ENCODE results near the gene NUCB1. TPM values are rescaled to one million over a fixed set of nuclear protein-coding genes. Genes with fewer than 3 reads are reported as not detected.
A peak's percentile ranks its signal among the peaks of the same experiment; 100 is the strongest.

NUCB1 gene
- total RNA-seq, 1 donor from 2014 or later = 117 TPM

- Mint-ChIP-seq H3K36me3 (ENCODE audit: low read depth) (no peaks in the 10 kb centered on the region), H3K4me3 (no peak overlapping the region), H3K4me1 (no peaks in the 10 kb centered on the region), H3K27ac (no peak overlapping the region), H3K27me3 (no peaks in the 10 kb centered on the region), H3K9me3 (peaks cover 9% of the 10 kb centered on the region)
- DNase-seq = no peak
- intact Hi-C loops (cut with micrococcal nuclease) = no loop called here
Measured at GRCh38 chr19:48947258-48947542, 47.1 kb downstream of the NUCB1 start.

- intact Hi-C loops (cut with micrococcal nuclease) = no loop called here
Measured at GRCh38 chr19:48950159-48950558, 50.0 kb downstream of the NUCB1 start.

GRCh38 chr19:48950830-48951519 is 50.9 kb downstream of the NUCB1 start:
- Mint-ChIP-seq H3K36me3 (ENCODE audit: low read depth) (peaks cover 7% of the 10 kb centered on the region), H3K4me3 (no peak overlapping the region), H3K9me3 (peaks cover 9% of the 10 kb centered on the region), H3K27me3 (no peaks in the 10 kb centered on the region), H3K27ac (no peak overlapping the region), H3K4me1 (peaks cover 8% of the 10 kb centered on the region)
- DNase-seq = no peak
- intact Hi-C loops (cut with micrococcal nuclease) = no loop called here

More at GRCh38 chr19:48950159-48950558, 50.0 kb downstream of the NUCB1 start:
- Mint-ChIP-seq H3K4me3 (no peak overlapping the region), H3K27me3 (no peaks in the 10 kb centered on the region), H3K36me3 (ENCODE audit: low read depth) (no peaks in the 10 kb centered on the region), H3K27ac (no peak overlapping the region), H3K4me1 (peaks cover 3% of the 10 kb centered on the region), H3K9me3 (peaks cover 9% of the 10 kb centered on the region)
- DNase-seq = no peak

- Mint-ChIP-seq H3K36me3 (ENCODE audit: low read depth) (peaks cover 24% of the 10 kb centered on the region), H3K9me3 (peaks cover 6% of the 10 kb centered on the region), H3K27me3 (no peaks in the 10 kb centered on the region), H3K4me3 (no peak overlapping the region), H3K4me1 (peaks cover 20% of the 10 kb centered on the region), H3K27ac (no peak overlapping the region)
- DNase-seq = no peak
- intact Hi-C loops (cut with micrococcal nuclease) = no loop called here
Measured at GRCh38 chr19:48953141-48953540, 53.0 kb downstream of the NUCB1 start.

- peak overlapping the region; percentile 86 for H3K4me3 Mint-ChIP-seq
Measured at GRCh38 chr19:48953990-48954594, 54.0 kb downstream of the NUCB1 start.

GRCh38 chr19:48954595-48955307 is 54.6 kb downstream of the NUCB1 start, which contains the start of gene BAX:
Gene BAX (plus strand): TSS chr19:48954875. CDS start chr19:48954929, 54 bp downstream.
- intact Hi-C loops (cut with micrococcal nuclease) = loop anchor here (1.0 to 2.0 kb wide), 3 partner anchors 10 to 54 kb away; partner anchors contain the start of genes GYS1, NUCB1 and RUVBL2
- no peaks in the 10 kb centered on the region for H3K9me3 Mint-ChIP-seq
- peaks cover 25% of the 10 kb centered on the region for H3K4me1 Mint-ChIP-seq
- H3K36me3 Mint-ChIP-seq (ENCODE audit: low read depth) = peaks cover 33% of the 10 kb centered on the region
- H3K27ac Mint-ChIP-seq = peak within 1 kb of the TSS; percentile 93
- no peaks in the 10 kb centered on the region for H3K27me3 Mint-ChIP-seq
- DNase-seq = peak; percentile 98
- H3K4me3 Mint-ChIP-seq = peak within 1 kb of the TSS; percentile 86

More at GRCh38 chr19:48953990-48954594, 54.0 kb downstream of the NUCB1 start:
- Mint-ChIP-seq H3K27me3 (no peaks in the 10 kb centered on the region), H3K27ac (peak overlapping the region; percentile 93), H3K4me1 (peaks cover 25% of the 10 kb centered on the region), H3K36me3 (ENCODE audit: low read depth) (peaks cover 30% of the 10 kb centered on the region), H3K9me3 (no peaks in the 10 kb centered on the region)
- intact Hi-C loops (cut with micrococcal nuclease) = loop anchor here (1.0 to 2.0 kb wide), 3 partner anchors 10 to 53 kb away; partner anchors contain the start of genes GYS1, NUCB1 and RUVBL2
- DNase-seq = no peak

GRCh38 chr19:48955308-48955958 is 55.3 kb downstream of the NUCB1 start:
- no peaks in the 10 kb centered on the region for H3K27me3 Mint-ChIP-seq
- peaks cover 25% of the 10 kb centered on the region for H3K4me1 Mint-ChIP-seq
- peak overlapping the region; percentile 86 for H3K4me3 Mint-ChIP-seq
- DNase-seq = peak; percentile 64
- intact Hi-C loops (cut with micrococcal nuclease) = loop anchor here (2.0 kb wide), 2 partner anchors 37 to 55 kb away; partner anchors contain the start of genes GYS1, NUCB1 and RUVBL2
- H3K36me3 Mint-ChIP-seq (ENCODE audit: low read depth) = peaks cover 35% of the 10 kb centered on the region
- no peaks in the 10 kb centered on the region for H3K9me3 Mint-ChIP-seq
- H3K27ac Mint-ChIP-seq = peak overlapping the region; percentile 90

- Mint-ChIP-seq H3K27ac (no peak overlapping the region), H3K36me3 (ENCODE audit: low read depth) (peaks cover 49% of the 10 kb centered on the region), H3K9me3 (no peaks in the 10 kb centered on the region), H3K27me3 (no peaks in the 10 kb centered on the region), H3K4me3 (peak overlapping the region; percentile 21), H3K4me1 (peaks cover 41% of the 10 kb centered on the region)
- DNase-seq = no peak
- intact Hi-C loops (cut with micrococcal nuclease) = no loop called here
Measured at GRCh38 chr19:48958006-48958405, 57.9 kb downstream of the NUCB1 start.

- intact Hi-C loops (cut with micrococcal nuclease) = loop anchor here (5.0 kb wide), 1 partner anchor 322 kb away; the partner anchor contains the start of gene DBP
- H3K27me3 Mint-ChIP-seq = no peaks in the 10 kb centered on the region
- no peak overlapping the region for H3K4me3 Mint-ChIP-seq
- H3K4me1 Mint-ChIP-seq = peaks cover 54% of the 10 kb centered on the region
- H3K36me3 Mint-ChIP-seq (ENCODE audit: low read depth) = peaks cover 53% of the 10 kb centered on the region
- no peak overlapping the region for H3K27ac Mint-ChIP-seq
- no peaks in the 10 kb centered on the region for H3K9me3 Mint-ChIP-seq
- peak; percentile 78 for DNase-seq
Measured at GRCh38 chr19:48959341-48960239, 59.5 kb downstream of the NUCB1 start.

GRCh38 chr19:48961051-48961649 is 61.0 kb downstream of the NUCB1 start:
- H3K27ac Mint-ChIP-seq = peak overlapping the region; percentile 45
- H3K9me3 Mint-ChIP-seq = no peaks in the 10 kb centered on the region
- peaks cover 60% of the 10 kb centered on the region for H3K4me1 Mint-ChIP-seq
- H3K27me3 Mint-ChIP-seq = no peaks in the 10 kb centered on the region
- intact Hi-C loops (cut with micrococcal nuclease) = loop anchor here (5.0 kb wide), 1 partner anchor 324 kb away; the partner anchor contains the start of gene DBP
- peaks cover 54% of the 10 kb centered on the region for H3K36me3 Mint-ChIP-seq (ENCODE audit: low read depth)
- peak overlapping the region; percentile 18 for H3K4me3 Mint-ChIP-seq
- no peak for DNase-seq

GRCh38 chr19:48961673-48962028 is 61.5 kb downstream of the NUCB1 start:
- intact Hi-C loops (cut with micrococcal nuclease) = loop anchor here (5.0 kb wide), 1 partner anchor 324 kb away; the partner anchor contains the start of gene DBP
- DNase-seq = no peak
- H3K27me3 Mint-ChIP-seq = no peaks in the 10 kb centered on the region
- H3K4me1 Mint-ChIP-seq = peaks cover 62% of the 10 kb centered on the region
- no peaks in the 10 kb centered on the region for H3K9me3 Mint-ChIP-seq
- peaks cover 56% of the 10 kb centered on the region for H3K36me3 Mint-ChIP-seq (ENCODE audit: low read depth)
- peak overlapping the region; percentile 100 for H3K4me3 Mint-ChIP-seq
- H3K27ac Mint-ChIP-seq = peak overlapping the region; percentile 99

- peaks cover 57% of the 10 kb centered on the region for H3K36me3 Mint-ChIP-seq (ENCODE audit: low read depth)
- peak; percentile 81 for DNase-seq
Measured at GRCh38 chr19:48962029-48962848, 62.1 kb downstream of the NUCB1 start.

More at GRCh38 chr19:48962029-48962848, 62.1 kb downstream of the NUCB1 start:
- H3K27me3 Mint-ChIP-seq = no peaks in the 10 kb centered on the region
- H3K4me3 Mint-ChIP-seq = peak overlapping the region; percentile 100
- peaks cover 63% of the 10 kb centered on the region for H3K4me1 Mint-ChIP-seq
- peak overlapping the region; percentile 99 for H3K27ac Mint-ChIP-seq
- intact Hi-C loops (cut with micrococcal nuclease) = loop anchor here (5.0 kb wide), 1 partner anchor 325 kb away; the partner anchor contains the start of gene DBP
- no peaks in the 10 kb centered on the region for H3K9me3 Mint-ChIP-seq
